IMR-90 (cell line): Measurements from ENCODE around the gene NEAT1. TPM values are rescaled to one million over a fixed set of nuclear protein-coding genes. Genes with fewer than 3 reads are reported as not detected.

Source experiments
- ATAC-seq: fragments of 200-7000 bp; cut with Tn5 transposase; 2 replicates; pipeline ENCODE4 v1.9.1; 2020; ENCODE audit warnings: low read depth, mild to moderate bottlenecking, moderate library complexity
- BruUV-seq: library from RNA; stranded (reverse); fragments of 400-500 nt; replicated peaks from 2 replicates; lab custom pipeline; 2021; lab: Mats Ljungman, UMichigan
- CTCF ChIA-PET: fragments of 300-600 bp; formaldehyde crosslinking; extraction: SDS; loops from one replicate; lab custom pipeline; 2021; ENCODE audit warnings: antibody characterized with exemption; lab: Yijun Ruan, JAX
- POLR2A ChIA-PET: fragments of 300-600 bp; sonication (Branson Sonifier 250); formaldehyde crosslinking; loops from one replicate; lab custom pipeline; 2022; ENCODE audit warnings: antibody characterized with exemption; ENCODE audit not compliant: unreplicated experiment; lab: Charles Lee
- DNase-seq: peaks from one replicate; pipeline ENCODE4 v3.0.0; 2013
- H2AFZ ChIP-seq: replicated peaks from 2 replicates; pipeline ENCODE3; 2013; ENCODE audit warnings: low read length, mild to moderate bottlenecking; ENCODE audit not compliant: poor library complexity
- H2AK5ac ChIP-seq: 2 replicates; pipeline ENCODE4 v1.6.1; 2013; ENCODE audit warnings: low read depth, low read length, inconsistent platforms
- H2AK9ac ChIP-seq: replicated peaks from 2 replicates; pipeline ENCODE3; 2013; ENCODE audit warnings: mild to moderate bottlenecking, low read depth, low read length, moderate library complexity; ENCODE audit not compliant: poor library complexity
- H2BK120ac ChIP-seq: 2 replicates; pipeline ENCODE4 v1.6.1; 2013; ENCODE audit warnings: low read depth, low read length, inconsistent platforms
- H2BK15ac ChIP-seq: 3 replicates; pipeline ENCODE4 v1.6.1; 2013; ENCODE audit warnings: low read depth, low read length, inconsistent platforms
- H2BK20ac ChIP-seq: 2 replicates; pipeline ENCODE4 v1.6.1; 2013; ENCODE audit warnings: low read depth, mild to moderate bottlenecking, inconsistent platforms, low read length, moderate library complexity
- H2BK5ac ChIP-seq: 2 replicates; pipeline ENCODE4 v1.6.1; 2013; ENCODE audit warnings: mild to moderate bottlenecking, low read depth, low read length, inconsistent platforms; ENCODE audit not compliant: poor library complexity, severe bottlenecking
- H3K14ac ChIP-seq: replicated peaks from 2 replicates; pipeline ENCODE4 v1.6.1; 2013; ENCODE audit warnings: low read depth, low read length, inconsistent platforms
- H3K18ac ChIP-seq: 2 replicates; pipeline ENCODE4 v1.6.1; 2013; ENCODE audit warnings: low read depth, low read length, control low read depth
- H3K23ac ChIP-seq: 2 replicates; pipeline ENCODE4 v1.6.1; 2013; ENCODE audit warnings: low read depth, low read length, inconsistent platforms
- H3K27ac ChIP-seq: 2 replicates; pipeline ENCODE4 v1.5.1; 2013; ENCODE audit warnings: mild to moderate bottlenecking, control low read depth, low read length; ENCODE audit not compliant: insufficient read depth
- H3K27me3 ChIP-seq: 2 replicates; pipeline ENCODE4 v1.6.1; 2013; ENCODE audit warnings: low read length; ENCODE audit not compliant: control insufficient read depth, insufficient read depth
- H3K36me3 ChIP-seq: 2 replicates; pipeline ENCODE4 v1.6.1; 2013; ENCODE audit warnings: low read length, mixed read lengths; ENCODE audit not compliant: control insufficient read depth, insufficient read depth
- H3K4ac ChIP-seq: 2 replicates; pipeline ENCODE4 v1.6.1; 2013; ENCODE audit warnings: low read depth, low read length, inconsistent platforms
- H3K4me1 ChIP-seq: 2 replicates; pipeline ENCODE4 v1.6.1; 2013; ENCODE audit warnings: low read length, mixed read lengths; ENCODE audit not compliant: control insufficient read depth, insufficient read depth
- H3K4me2 ChIP-seq: 2 replicates; pipeline ENCODE4 v1.6.1; 2013; ENCODE audit warnings: low read depth, mild to moderate bottlenecking, control low read depth, low read length, moderate library complexity
- H3K4me3 ChIP-seq: 2 replicates; pipeline ENCODE4 v1.5.1; 2013; ENCODE audit warnings: low read depth, mild to moderate bottlenecking, control low read depth, low read length, moderate library complexity; ENCODE audit not compliant: insufficient read depth
- H3K56ac ChIP-seq: 2 replicates; pipeline ENCODE4 v1.6.1; 2013; ENCODE audit warnings: low read length, inconsistent platforms; ENCODE audit not compliant: insufficient read depth; ENCODE audit errors: extremely low read depth
- H3K79me1 ChIP-seq, 2 experiments: 2 replicates each; pipeline ENCODE4 v1.6.1; 2013; ENCODE audit warnings: low read length in 2 of 2, inconsistent platforms in 1 of 2, low read depth in 1 of 2
- H3K9ac ChIP-seq: 2 replicates; pipeline ENCODE4 v1.6.1; 2013; ENCODE audit warnings: low read depth, low read length, control low read depth
- H3K9me1 ChIP-seq: 2 replicates; pipeline ENCODE4 v1.6.1; 2013; ENCODE audit warnings: low read length, inconsistent platforms; ENCODE audit not compliant: insufficient read depth
- H3K9me3 ChIP-seq: 2 replicates; pipeline ENCODE4 v1.6.1; 2013; ENCODE audit warnings: low read length; ENCODE audit not compliant: control insufficient read depth, insufficient read depth
- H4K20me1 ChIP-seq: 2 replicates; pipeline ENCODE4 v1.6.1; 2013; ENCODE audit warnings: low read length, inconsistent platforms; ENCODE audit not compliant: insufficient read depth
- H4K5ac ChIP-seq: 2 replicates; pipeline ENCODE4 v1.6.1; 2013; ENCODE audit warnings: mild to moderate bottlenecking, low read depth, low read length, control low read depth
- H4K8ac ChIP-seq, 2 experiments: 2 replicates each; pipeline ENCODE4 v1.6.1; 2013; ENCODE audit warnings: low read depth in 2 of 2, low read length in 2 of 2, control low read depth in 1 of 2, inconsistent platforms in 1 of 2
- H4K91ac ChIP-seq: 2 replicates; pipeline ENCODE4 v1.6.1; 2013; ENCODE audit warnings: low read depth, low read length, inconsistent platforms; ENCODE audit not compliant: insufficient read depth
- CEBPB ChIP-seq: IDR thresholded peaks from 2 replicates; pipeline ENCODE4 v1.6.1; 2012; ENCODE audit warnings: low read depth, low read length, improper control_type of control experiment
- MAFK ChIP-seq: IDR thresholded peaks from 2 replicates; pipeline ENCODE4 v1.6.1; 2012; ENCODE audit warnings: low read depth, low read length, improper control_type of control experiment
- MAZ ChIP-seq: IDR thresholded peaks from 2 replicates; pipeline ENCODE4 v1.6.1; 2012; ENCODE audit warnings: low read depth, mild to moderate bottlenecking, low read length, improper control_type of control experiment, moderate library complexity, borderline replicate concordance
- RCOR1 ChIP-seq: IDR thresholded peaks from 2 replicates; pipeline ENCODE4 v1.6.1; 2012; ENCODE audit warnings: mild to moderate bottlenecking, low read length, improper control_type of control experiment; ENCODE audit not compliant: insufficient replicate concordance
- WGBS, 2 experiments: methylation state at CpG; one replicate each; pipeline versions ENCODE4 v1.1.5 to v1.1.7; 2013; ENCODE audit warnings: missing lambda C conversion rate in 2 of 2; ENCODE audit not compliant: insufficient read length in 1 of 2; ENCODE audit errors: extremely low coverage in 2 of 2; 5-methylcytosine and 5-hydroxymethylcytosine counted together
- dilution Hi-C: fragments of 300-500 bp; cut with HindIII; formaldehyde crosslinking; loops from one replicate; pipeline ENCODE4 v1.14.3; 2018; ENCODE audit warnings: low sequenced_read_pairs; ENCODE audit not compliant: unreplicated experiment
- in situ Hi-C: fragments of 300-500 bp; cut with MboI; formaldehyde crosslinking; loops from 3 replicates; pipeline ENCODE4 v1.14.3; 2019; ENCODE audit warnings: low sequenced_read_pairs, inconsistent platforms, mixed read lengths
- intact Hi-C: fragments of 100-400 bp; cut with micrococcal nuclease; formaldehyde crosslinking; loops from 2 replicates; pipeline ENCODE4 v1.10.0; 2022
- polyA plus RNA-seq, 3 experiments: library from polyadenylated mRNA; depleted of rRNA; stranded (reverse); fragments of >200 nt; gene quantifications; 2 replicates each; pipeline ENCODE4 v1.2.3, GENCODE V29; 2012; ENCODE audit warnings: low replicate concordance in 1 of 3
- total RNA-seq: library from RNA; depleted of rRNA; stranded (reverse); fragments of >200 nt; gene quantifications from 2 replicates; pipeline ENCODE4 v1.2.3, GENCODE V29; 2012
- TF ChIP-seq, protein P1 (sequence below): conservative IDR thresholded peaks from 2 replicates; pipeline ENCODE4 v1.5.1; 2012; ENCODE audit warnings: mild to moderate bottlenecking, low read depth, low read length, improper control_type of control experiment

Gene NEAT1
- total and polyA plus RNA-seq, 2 of the 4 experiments (the other 2 are of a cell fraction) = 30.1 to 114 TPM

DNA sequence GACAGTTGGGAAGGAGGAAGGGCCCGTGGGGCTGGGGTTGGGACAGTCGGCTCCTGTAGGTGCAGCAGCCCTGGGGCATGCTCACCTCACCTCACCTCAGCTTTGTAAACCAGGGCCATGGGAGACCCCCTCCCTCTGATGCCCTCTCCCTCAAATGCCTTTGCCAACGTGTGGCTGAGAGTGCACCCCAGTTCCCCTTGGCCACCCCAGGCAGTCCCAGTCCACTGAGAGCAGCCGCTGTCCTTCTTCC, 4.2 kb upstream of the NEAT1 start:
- no TSS peak for BruUV-seq
- Histone ChIP-seq H4K20me1 (peaks cover 18% of the 10 kb centered on the region), H2AK9ac (peak overlapping the region; percentile 100), H4K8ac (peak overlapping the region; percentile 73 to 85; a peak in 3 of 4 replicates), H3K23ac (peak overlapping the region; percentile 80; the same call in 1 of the 2 replicates), H3K4me1 (peaks cover 38% of the 10 kb centered on the region), H3K4me3 (no peak overlapping the region), H2AFZ (peak overlapping the region; percentile 86), H3K27me3 (no peaks in the 10 kb centered on the region), H3K9ac (peak overlapping the region; percentile 66), H3K9me1 (no peaks in the 10 kb centered on the region), H2BK5ac (peak overlapping the region; percentile 82), H3K9me3 (no peaks in the 10 kb centered on the region), H3K79me1 (peaks cover 10 to 64% of the 10 kb centered on the region in 2 experiments; a peak in 2 of 4 replicates), H4K5ac (peak overlapping the region; percentile 86), H2AK5ac (peak overlapping the region; percentile 92), H2BK15ac (peak overlapping the region; percentile 91; the same call in 2 of the 3 replicates), H3K36me3 (peaks cover 2% of the 10 kb centered on the region; the same call in 1 of the 2 replicates), H2BK20ac (peak overlapping the region; percentile 66), H4K91ac (peak overlapping the region; percentile 99), H3K4me2 (peak overlapping the region; percentile 70), H3K14ac (peak overlapping the region; percentile 86), H3K27ac (peak overlapping the region; percentile 98), H3K4ac (peak overlapping the region; percentile 97), H3K18ac (peak overlapping the region; percentile 83), H2BK120ac (peak overlapping the region; percentile 99), H3K56ac (peak overlapping the region; percentile 53; the same call in 1 of the 2 replicates)
- no CpG with 5 or more reads among the region's 4 CpGs for WGBS, 2 experiments
- ATAC-seq (no peak), DNase-seq (no peak)
- TF ChIP-seq CEBPB (no peak), MAZ (no peak), RCOR1 (no peak), MAFK (no peak)
- TF ChIP-seq, protein P1, sequence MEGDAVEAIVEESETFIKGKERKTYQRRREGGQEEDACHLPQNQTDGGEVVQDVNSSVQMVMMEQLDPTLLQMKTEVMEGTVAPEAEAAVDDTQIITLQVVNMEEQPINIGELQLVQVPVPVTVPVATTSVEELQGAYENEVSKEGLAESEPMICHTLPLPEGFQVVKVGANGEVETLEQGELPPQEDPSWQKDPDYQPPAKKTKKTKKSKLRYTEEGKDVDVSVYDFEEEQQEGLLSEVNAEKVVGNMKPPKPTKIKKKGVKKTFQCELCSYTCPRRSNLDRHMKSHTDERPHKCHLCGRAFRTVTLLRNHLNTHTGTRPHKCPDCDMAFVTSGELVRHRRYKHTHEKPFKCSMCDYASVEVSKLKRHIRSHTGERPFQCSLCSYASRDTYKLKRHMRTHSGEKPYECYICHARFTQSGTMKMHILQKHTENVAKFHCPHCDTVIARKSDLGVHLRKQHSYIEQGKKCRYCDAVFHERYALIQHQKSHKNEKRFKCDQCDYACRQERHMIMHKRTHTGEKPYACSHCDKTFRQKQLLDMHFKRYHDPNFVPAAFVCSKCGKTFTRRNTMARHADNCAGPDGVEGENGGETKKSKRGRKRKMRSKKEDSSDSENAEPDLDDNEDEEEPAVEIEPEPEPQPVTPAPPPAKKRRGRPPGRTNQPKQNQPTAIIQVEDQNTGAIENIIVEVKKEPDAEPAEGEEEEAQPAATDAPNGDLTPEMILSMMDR = no peak
- CTCF ChIA-PET = no interaction called here
- dilution Hi-C loops = no loop called here
- POLR2A ChIA-PET = interaction anchor here (6.8 kb wide), 1 partner anchor 81 kb away, joined by 142 read pairs; the partner anchor contains the start of gene MALAT1
- intact Hi-C loops = no loop called here
- in situ Hi-C loops = no loop called here
